DOHH2 (cell line): ENCODE measurements around the gene SLC25A22.
A peak's percentile ranks its signal among the peaks of the same experiment; 100 is the strongest.

Experiments used
- H3F3A ChIP-seq: fragments of 200-600 bp; sonication (generic), shearing (Covaris generic); 2 replicates; pipeline ENCODE4 v1.6.0; 2016; ENCODE audit warnings: antibody characterized with exemption, mild to moderate bottlenecking; ENCODE audit not compliant: control insufficient read depth, insufficient read depth
- H3K27ac ChIP-seq: fragments of 200-600 bp; sonication (generic); 2 replicates; pipeline ENCODE4 v1.5.1; 2014; ENCODE audit warnings: low read depth, mild to moderate bottlenecking, low read length, moderate library complexity
- H3K27me3 ChIP-seq: fragments of 200-600 bp; sonication (generic); 2 replicates; pipeline ENCODE4 v1.6.1; 2014; ENCODE audit warnings: mild to moderate bottlenecking, low read length, mixed read lengths; ENCODE audit not compliant: control insufficient read depth
- H3K36me3 ChIP-seq: fragments of 200-600 bp; sonication (generic); 2 replicates; pipeline ENCODE4 v1.6.1; 2014; ENCODE audit warnings: mild to moderate bottlenecking, low read length, moderate library complexity, mixed read lengths; ENCODE audit not compliant: control insufficient read depth
- H3K4me1 ChIP-seq: fragments of 200-600 bp; sonication (generic); 2 replicates; pipeline ENCODE4 v1.6.1; 2014; ENCODE audit warnings: mild to moderate bottlenecking, low read length, mixed read lengths; ENCODE audit not compliant: control insufficient read depth
- H3K4me2 ChIP-seq: fragments of 200-600 bp; sonication (generic); 2 replicates; pipeline ENCODE4 v1.6.0; 2014; ENCODE audit warnings: mild to moderate bottlenecking, low read length, moderate library complexity
- H3K4me3 ChIP-seq: fragments of 200-600 bp; sonication (generic); 2 replicates; pipeline ENCODE4 v1.5.1; 2014; ENCODE audit warnings: mild to moderate bottlenecking, low read length, mixed read lengths
- H3K79me2 ChIP-seq: fragments of 200-600 bp; sonication (generic); 2 replicates; pipeline ENCODE4 v1.6.1; 2014; ENCODE audit warnings: mild to moderate bottlenecking, low read length, mixed read lengths; ENCODE audit not compliant: control insufficient read depth
- H3K9me2 ChIP-seq: fragments of 200-600 bp; sonication (generic); replicated peaks from 2 replicates; pipeline ENCODE4 v1.6.1; 2014; ENCODE audit warnings: mild to moderate bottlenecking, low read length, mixed read lengths; ENCODE audit not compliant: control insufficient read depth
- H3K9me3 ChIP-seq: fragments of 200-600 bp; sonication (generic); 2 replicates; pipeline ENCODE4 v1.6.1; 2014; ENCODE audit warnings: antibody characterized with exemption, low read length, mixed read lengths; ENCODE audit not compliant: control insufficient read depth, insufficient read depth
- H4K20me1 ChIP-seq: fragments of 200-600 bp; sonication (generic); 2 replicates; pipeline ENCODE4 v1.6.0; 2014; ENCODE audit warnings: low read depth, mild to moderate bottlenecking, antibody characterized with exemption, low read length, moderate library complexity; ENCODE audit not compliant: control insufficient read depth, insufficient read depth
- EZH2phosphoT487 ChIP-seq: fragments of 200-600 bp; sonication (generic); IDR thresholded peaks from 2 replicates; pipeline ENCODE4 v1.6.1; 2017; ENCODE audit warnings: borderline replicate concordance, mild to moderate bottlenecking, antibody characterized with exemption, low read length, moderate library complexity, mixed read lengths
- TF ChIP-seq, protein P1 (sequence below): fragments of 200-600 bp; sonication (generic); IDR thresholded peaks from one replicate; pipeline ENCODE4 v1.5.1; 2014; ENCODE audit warnings: antibody characterized with exemption, mild to moderate bottlenecking, low read depth, low read length; ENCODE audit not compliant: poor library complexity, severe bottlenecking

The SLC25A22 gene

DNA sequence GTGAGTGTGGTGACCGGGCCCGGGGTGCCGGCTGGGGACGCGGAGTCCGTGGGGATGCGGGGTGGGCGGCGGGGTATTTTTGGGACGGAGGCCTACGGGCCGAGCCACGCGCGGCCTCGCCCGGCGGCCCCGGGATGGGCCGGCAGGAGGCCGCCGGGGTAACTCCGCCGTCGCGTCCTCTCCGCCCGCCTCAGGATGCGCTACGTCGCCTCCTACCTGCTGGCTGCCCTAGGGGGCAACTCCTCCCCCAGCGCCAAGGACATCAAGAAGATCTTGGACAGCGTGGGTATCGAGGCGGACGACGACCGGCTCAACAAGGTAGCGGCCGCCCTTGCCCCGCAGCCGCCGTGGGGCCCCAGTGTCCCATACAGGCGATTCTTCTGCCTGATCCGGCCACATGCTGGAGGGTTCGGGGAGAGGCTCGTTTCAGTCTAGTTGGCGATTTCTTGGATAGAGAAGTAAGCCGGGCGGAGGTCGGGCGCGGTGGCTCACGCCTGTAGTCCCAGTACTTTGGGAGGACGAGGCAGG lies 12.0 kb upstream of the SLC25A22 start:
- H3K4me2 ChIP-seq: peak overlapping the region; percentile 67
- H3K4me3 ChIP-seq: peak overlapping the region; percentile 91
- H3K36me3 ChIP-seq: peaks cover 60% of the 10 kb centered on the region
- H3K79me2 ChIP-seq: peaks cover 53% of the 10 kb centered on the region
- H4K20me1 ChIP-seq: peaks cover 20% of the 10 kb centered on the region; the same call in 1 of the 2 replicates
- no peaks in the 10 kb centered on the region for H3K9me3 ChIP-seq
- no peak for TF ChIP-seq EZH2phosphoT487
- TF ChIP-seq, protein P1, sequence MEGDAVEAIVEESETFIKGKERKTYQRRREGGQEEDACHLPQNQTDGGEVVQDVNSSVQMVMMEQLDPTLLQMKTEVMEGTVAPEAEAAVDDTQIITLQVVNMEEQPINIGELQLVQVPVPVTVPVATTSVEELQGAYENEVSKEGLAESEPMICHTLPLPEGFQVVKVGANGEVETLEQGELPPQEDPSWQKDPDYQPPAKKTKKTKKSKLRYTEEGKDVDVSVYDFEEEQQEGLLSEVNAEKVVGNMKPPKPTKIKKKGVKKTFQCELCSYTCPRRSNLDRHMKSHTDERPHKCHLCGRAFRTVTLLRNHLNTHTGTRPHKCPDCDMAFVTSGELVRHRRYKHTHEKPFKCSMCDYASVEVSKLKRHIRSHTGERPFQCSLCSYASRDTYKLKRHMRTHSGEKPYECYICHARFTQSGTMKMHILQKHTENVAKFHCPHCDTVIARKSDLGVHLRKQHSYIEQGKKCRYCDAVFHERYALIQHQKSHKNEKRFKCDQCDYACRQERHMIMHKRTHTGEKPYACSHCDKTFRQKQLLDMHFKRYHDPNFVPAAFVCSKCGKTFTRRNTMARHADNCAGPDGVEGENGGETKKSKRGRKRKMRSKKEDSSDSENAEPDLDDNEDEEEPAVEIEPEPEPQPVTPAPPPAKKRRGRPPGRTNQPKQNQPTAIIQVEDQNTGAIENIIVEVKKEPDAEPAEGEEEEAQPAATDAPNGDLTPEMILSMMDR: peak; percentile 12
- peaks cover 47% of the 10 kb centered on the region for H3F3A ChIP-seq
- peaks cover 51% of the 10 kb centered on the region for H3K4me1 ChIP-seq
- peak overlapping the region; percentile 75 for H3K27ac ChIP-seq
- no peaks in the 10 kb centered on the region for H3K9me2 ChIP-seq
- no peaks in the 10 kb centered on the region for H3K27me3 ChIP-seq

DNA sequence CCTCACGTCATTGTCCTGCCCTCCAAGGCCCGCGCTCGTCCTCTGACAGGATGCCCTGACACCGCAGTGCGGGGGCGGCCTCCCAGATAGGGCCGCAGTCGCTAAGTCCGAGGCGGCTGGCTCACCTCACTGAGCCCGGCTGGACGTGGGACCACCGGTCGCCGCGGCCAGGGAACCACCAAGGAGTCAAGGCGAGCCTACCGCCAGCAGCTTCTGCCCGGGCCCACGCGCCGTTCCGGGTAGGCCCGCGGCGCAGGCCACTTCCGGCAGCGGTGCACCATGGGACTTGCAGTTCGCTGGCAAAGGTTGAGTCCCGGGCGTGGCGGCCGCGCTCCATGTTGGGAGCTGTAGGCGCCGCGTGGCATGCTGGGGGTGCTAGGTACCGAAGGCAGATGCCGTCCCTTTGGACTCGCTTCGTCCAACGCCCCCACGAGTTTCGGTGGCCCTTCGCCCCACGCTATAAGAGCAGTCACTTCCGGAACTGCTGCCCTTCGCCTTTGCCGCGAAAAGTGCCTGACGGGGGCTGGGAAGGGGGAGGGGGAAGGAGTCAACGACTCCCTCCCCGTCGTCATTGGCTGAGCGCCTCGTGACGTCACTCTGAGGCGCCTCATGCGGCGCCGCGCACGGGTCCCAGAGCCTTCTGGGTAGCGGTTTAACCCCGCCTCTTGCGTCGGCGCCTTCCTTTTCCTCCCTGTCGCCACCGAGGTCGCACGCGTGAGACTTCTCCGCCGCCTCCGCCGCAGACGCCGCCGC lies 11.4 kb upstream of the SLC25A22 start, which contains the start of gene RPLP2:
TSS of gene RPLP2 (plus strand) at position 681 of the 753 bp plus-strand sequence. CDS start 268 bp downstream, outside the sequence.
- H3K36me3 ChIP-seq: peaks cover 59% of the 10 kb centered on the region
- no peaks in the 10 kb centered on the region for H3K27me3 ChIP-seq
- no peaks in the 10 kb centered on the region for H3K9me2 ChIP-seq
- H4K20me1 ChIP-seq: peaks cover 20% of the 10 kb centered on the region; the same call in 1 of the 2 replicates
- peak within 1 kb of the TSS; percentile 73 for H3K4me2 ChIP-seq
- H3K4me1 ChIP-seq: peaks cover 55% of the 10 kb centered on the region
- peaks cover 42% of the 10 kb centered on the region for H3F3A ChIP-seq
- TF ChIP-seq, protein P1: no peak
- no peak for TF ChIP-seq EZH2phosphoT487
- H3K27ac ChIP-seq: peak within 1 kb of the TSS; percentile 75
- no peaks in the 10 kb centered on the region for H3K9me3 ChIP-seq
- peaks cover 58% of the 10 kb centered on the region for H3K79me2 ChIP-seq
- H3K4me3 ChIP-seq: peak within 1 kb of the TSS; percentile 91

DNA sequence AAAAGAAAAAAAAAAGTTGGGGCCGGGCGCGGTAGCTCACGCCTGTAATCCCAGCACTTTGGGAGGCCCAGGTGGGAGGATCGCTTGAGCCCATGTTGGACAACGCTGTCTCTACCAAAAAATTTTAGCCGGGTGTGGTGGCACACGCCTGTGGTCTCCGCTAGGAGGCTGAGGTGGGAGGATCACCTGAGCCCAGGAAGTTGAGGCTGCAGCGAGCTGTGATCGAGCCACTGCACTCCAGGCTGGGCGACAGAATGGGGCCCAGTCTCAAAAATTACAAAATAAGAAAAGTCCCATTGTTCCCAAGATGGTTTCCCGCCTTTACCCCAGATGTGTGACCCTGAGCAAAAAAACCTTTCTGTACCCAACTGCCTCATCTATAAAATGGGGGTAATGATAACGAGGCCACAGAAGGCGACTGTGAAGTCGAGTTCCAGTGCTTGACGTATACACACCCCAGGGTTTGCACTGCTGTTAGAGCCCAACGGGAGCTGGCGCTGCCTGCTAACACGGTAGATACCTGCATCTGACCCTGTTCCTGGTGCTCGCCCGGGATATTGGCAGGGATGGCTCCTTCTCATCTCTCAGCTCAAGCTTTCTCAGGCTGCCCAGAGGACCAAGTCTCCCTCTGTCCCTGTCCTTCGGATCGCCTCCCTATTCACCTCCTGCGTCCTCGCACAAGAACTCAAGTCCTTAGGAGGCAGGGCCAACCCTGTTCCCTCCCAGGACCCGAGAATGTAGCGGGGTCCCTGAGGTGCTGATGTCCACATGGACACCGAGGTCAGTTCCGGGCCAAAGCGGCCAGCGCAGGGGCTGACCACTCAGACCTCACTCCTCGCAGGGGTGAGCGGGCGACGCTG lies 10.6 kb upstream of the SLC25A22 start:
- Histone ChIP-seq H3K79me2 (peaks cover 66% of the 10 kb centered on the region), H3K4me3 (peak overlapping the region; percentile 91), H3K9me2 (no peaks in the 10 kb centered on the region), H3K4me1 (peaks cover 60% of the 10 kb centered on the region), H4K20me1 (peaks cover 20% of the 10 kb centered on the region; the same call in 1 of the 2 replicates), H3K27ac (peak overlapping the region; percentile 75), H3K9me3 (no peaks in the 10 kb centered on the region), H3F3A (peaks cover 37% of the 10 kb centered on the region), H3K36me3 (peaks cover 57% of the 10 kb centered on the region), H3K4me2 (peak overlapping the region; percentile 73), H3K27me3 (no peaks in the 10 kb centered on the region)
- TF ChIP-seq, protein P1: peak; percentile 37
- no peak for TF ChIP-seq EZH2phosphoT487
